ENCODE results near the gene MYO1E. TPM values are rescaled to one million over a fixed set of nuclear protein-coding genes. Genes with fewer than 3 reads are reported as not detected.
A peak's percentile ranks its signal among the peaks of the same experiment; 100 is the strongest.

Gene MYO1E
- total and polyA plus RNA-seq, 2 of the 4 experiments (the other 2 are of a cell fraction) = 13.4 to 37.3 TPM

GRCh38 chr15:59172289-59172901 is 200.3 kb downstream of the MYO1E start:
- Histone ChIP-seq H2AFZ (replicated peaks; ENCODE audit: low read length, poor library complexity) (no peak overlapping the region), H3K36me3 (ENCODE audit: control insufficient read depth, insufficient read depth, low read length) (peaks cover 11% of the 10 kb centered on the region), H2BK5ac (ENCODE audit: low read depth, low read length, poor library complexity, severe bottlenecking) (no peak overlapping the region), H3K27me3 (ENCODE audit: control insufficient read depth, insufficient read depth, low read length) (no peaks in the 10 kb centered on the region), H2BK15ac (ENCODE audit: low read depth, low read length) (no peak overlapping the region), H3K23ac (ENCODE audit: low read depth, low read length) (no peak overlapping the region), H4K91ac (ENCODE audit: insufficient read depth, low read depth, low read length) (no peak overlapping the region), H3K79me1 (ENCODE audit: low read depth in 1 of 2, low read length in 2 of 2) (peaks cover 2 to 18% of the 10 kb centered on the region in 2 experiments; a peak in 1 of 4 replicates), H3K4me3 (ENCODE audit: insufficient read depth, low read depth, low read length) (no peak overlapping the region), H2AK9ac (replicated peaks; ENCODE audit: low read depth, low read length, poor library complexity) (no peak overlapping the region), H2BK120ac (ENCODE audit: low read depth, low read length) (no peak overlapping the region), H3K4me1 (ENCODE audit: control insufficient read depth, insufficient read depth, low read length) (peaks cover 26% of the 10 kb centered on the region), H3K4me2 (ENCODE audit: low read depth, low read length) (no peak overlapping the region), H3K9me1 (ENCODE audit: insufficient read depth, low read length) (peaks cover 13% of the 10 kb centered on the region), H2BK20ac (ENCODE audit: low read depth, low read length) (no peak overlapping the region), H3K4ac (ENCODE audit: low read depth, low read length) (no peak overlapping the region), H4K8ac (ENCODE audit: low read depth in 2 of 2, low read length in 2 of 2) (no peak overlapping the region), H3K56ac (ENCODE audit: extremely low read depth, insufficient read depth, low read length) (no peak overlapping the region), H3K9me3 (ENCODE audit: control insufficient read depth, insufficient read depth, low read length) (no peaks in the 10 kb centered on the region), H3K27ac (ENCODE audit: insufficient read depth, low read length) (no peak overlapping the region), H3K9ac (ENCODE audit: low read depth, low read length) (no peak overlapping the region), H3K18ac (ENCODE audit: low read depth, low read length) (no peak overlapping the region), H2AK5ac (ENCODE audit: low read depth, low read length) (no peak overlapping the region), H4K20me1 (ENCODE audit: insufficient read depth, low read length) (peaks cover 11% of the 10 kb centered on the region), H3K14ac (replicated peaks; ENCODE audit: low read depth, low read length) (no peak overlapping the region), H4K5ac (ENCODE audit: low read depth, low read length) (no peak overlapping the region)
- ChIA-PET POLR2A (ENCODE audit: unreplicated experiment) (no interaction called here), CTCF (no interaction called here)
- 0 out of 2 replicates have a peak, but pooled peaks have one; percentile 13 for TF ChIP-seq CTCF (conservative IDR thresholded peaks at IDR 0.05; ENCODE audit: low read depth, low read length)
- no peak for TF ChIP-seq MAZ (IDR thresholded peaks at IDR 0.05; ENCODE audit: borderline replicate concordance, low read depth, low read length)
- no TSS peak for BruUV-seq (replicated peaks)
- in situ Hi-C loops (cut with MboI; ENCODE audit: low sequenced_read_pairs) = loop anchor here (10.0 kb wide), 1 partner anchor 202 kb away; the partner anchor contains the start of gene MYO1E
- no peak for ATAC-seq (ENCODE audit: low read depth)
- no CpG with 5 or more reads among the region's 7 CpGs for WGBS, 2 experiments (ENCODE audit: extremely low coverage in 2 of 2, insufficient read length in 1 of 2)
- dilution Hi-C loops (cut with HindIII; ENCODE audit: low sequenced_read_pairs, unreplicated experiment) = no loop called here
- no peak for DNase-seq
- intact Hi-C loops (cut with micrococcal nuclease) = no loop called here

Measured in IMR-90 (cell line).